Measurements from ENCODE around the gene MYO7B. TPM values are rescaled to one million over a fixed set of nuclear protein-coding genes. Genes with fewer than 3 reads are reported as not detected.
A peak's percentile ranks its signal among the peaks of the same experiment; 100 is the strongest.

MYO7B gene
- total RNA-seq, 1 donor, result under 0.01 TPM

GRCh38 chr2:127581050-127581345 lies 45.5 kb downstream of the MYO7B start:
- peaks cover 10% of the 10 kb centered on the region for H3K4me1 ChIP-seq (ENCODE audit: insufficient read depth, low read length)
- H3K4me3 ChIP-seq (ENCODE audit: insufficient read depth, low read length), result no peak overlapping the region
- H2AFZ ChIP-seq (ENCODE audit: low read length), result no peak overlapping the region
- H3K36me3 ChIP-seq (ENCODE audit: insufficient read depth, low read length), result no peaks in the 10 kb centered on the region
- no peak overlapping the region for H3K4me2 ChIP-seq (ENCODE audit: insufficient read depth, low read length)
- no peaks in the 10 kb centered on the region for H3K79me2 ChIP-seq (ENCODE audit: insufficient read depth, low read length)
- no peaks in the 10 kb centered on the region for H4K20me1 ChIP-seq (ENCODE audit: insufficient read depth, low read length)
- DNase-seq (ENCODE audit: insufficient read length, low spot score, missing footprints), result no peak
- H3K9me3 ChIP-seq (ENCODE audit: low read depth, low read length), result no peaks in the 10 kb centered on the region
- H3K27me3 ChIP-seq (ENCODE audit: insufficient read depth, low read length), result peaks cover 3% of the 10 kb centered on the region
- no peak for TF ChIP-seq CTCF (IDR thresholded peaks at IDR 0.05; ENCODE audit: extremely low read depth, low read depth, low read length)
- H3K27ac ChIP-seq (ENCODE audit: low read depth, low read length), result no peak overlapping the region

GRCh38 chr2:127581516-127582490 lies 46.3 kb downstream of the MYO7B start:
- TF ChIP-seq CTCF (IDR thresholded peaks at IDR 0.05; ENCODE audit: extremely low read depth, low read depth, low read length), result no peak
- Histone ChIP-seq H2AFZ (ENCODE audit: low read length) (no peak overlapping the region), H3K79me2 (ENCODE audit: insufficient read depth, low read length) (no peaks in the 10 kb centered on the region), H3K27ac (ENCODE audit: low read depth, low read length) (no peak overlapping the region), H3K27me3 (ENCODE audit: insufficient read depth, low read length) (peaks cover 3% of the 10 kb centered on the region), H3K36me3 (ENCODE audit: insufficient read depth, low read length) (no peaks in the 10 kb centered on the region), H3K4me3 (ENCODE audit: insufficient read depth, low read length) (no peak overlapping the region), H3K9me3 (ENCODE audit: low read depth, low read length) (no peaks in the 10 kb centered on the region), H3K4me2 (ENCODE audit: insufficient read depth, low read length) (no peak overlapping the region), H3K4me1 (ENCODE audit: insufficient read depth, low read length) (peaks cover 2% of the 10 kb centered on the region), H4K20me1 (ENCODE audit: insufficient read depth, low read length) (no peaks in the 10 kb centered on the region)
- peak; percentile 85 for DNase-seq (ENCODE audit: insufficient read length, low spot score, missing footprints)

GRCh38 chr2:127582863-127583861 lies 47.7 kb downstream of the MYO7B start:
- H3K4me3 ChIP-seq (ENCODE audit: insufficient read depth, low read length), result no peak overlapping the region
- H3K27ac ChIP-seq (ENCODE audit: low read depth, low read length), result no peak overlapping the region
- peaks cover 3% of the 10 kb centered on the region for H3K27me3 ChIP-seq (ENCODE audit: insufficient read depth, low read length)
- peak; percentile 69 for DNase-seq (ENCODE audit: insufficient read length, low spot score, missing footprints)
- H3K9me3 ChIP-seq (ENCODE audit: low read depth, low read length), result no peaks in the 10 kb centered on the region
- no peak overlapping the region for H3K4me2 ChIP-seq (ENCODE audit: insufficient read depth, low read length)
- TF ChIP-seq CTCF (IDR thresholded peaks at IDR 0.05; ENCODE audit: extremely low read depth, low read depth, low read length), result no peak
- H3K4me1 ChIP-seq (ENCODE audit: insufficient read depth, low read length), result no peaks in the 10 kb centered on the region
- H2AFZ ChIP-seq (ENCODE audit: low read length), result no peak overlapping the region
- no peaks in the 10 kb centered on the region for H4K20me1 ChIP-seq (ENCODE audit: insufficient read depth, low read length)
- H3K79me2 ChIP-seq (ENCODE audit: insufficient read depth, low read length), result no peaks in the 10 kb centered on the region
- H3K36me3 ChIP-seq (ENCODE audit: insufficient read depth, low read length), result no peaks in the 10 kb centered on the region
